GM12878 (cell line): ENCODE data around the gene SPAG6. TPM values are rescaled to one million over a fixed set of nuclear protein-coding genes. Genes with fewer than 3 reads are reported as not detected.
A peak's percentile ranks its signal among the peaks of the same experiment; 100 is the strongest.

Experiments used
- ATAC-seq: fragments of 200-7000 bp; cut with Tn5 transposase; 3 replicates; pipeline ENCODE4 v1.9.1; 2020; ENCODE audit warnings: mild to moderate bottlenecking, moderate library complexity
- BruUV-seq: library from RNA; stranded (reverse); fragments of 400-500 nt; replicated peaks from 2 replicates; lab custom pipeline; 2021; lab: Mats Ljungman, UMichigan
- CTCF ChIA-PET: fragments of 300-600 bp; sonication (Branson Sonifier 250); formaldehyde crosslinking; extraction: SDS; loops from one replicate; lab custom pipeline; 2021; ENCODE audit warnings: inconsistent platforms; lab: Yijun Ruan, JAX
- POLR2A ChIA-PET: fragments of 350-600 bp; formaldehyde crosslinking; extraction: SDS; loops from one replicate; lab custom pipeline; 2021; ENCODE audit warnings: inconsistent platforms; lab: Charles Lee
- RAD21 ChIA-PET: fragments of 300-600 bp; sonication (Branson Sonifier 250); formaldehyde crosslinking; loops from one replicate; lab custom pipeline; 2023; ENCODE audit warnings: antibody characterized with exemption; ENCODE audit not compliant: unreplicated experiment; lab: Charles Lee
- SMC1A ChIA-PET: fragments of 300-600 bp; sonication (Branson Sonifier 250); formaldehyde crosslinking; loops from one replicate; lab custom pipeline; 2023; ENCODE audit not compliant: unreplicated experiment, uncharacterized antibody; lab: Charles Lee
- DNase-seq: peaks from one replicate; pipeline ENCODE4 v3.0.0-alpha.2; 2011; ENCODE audit warnings: low read depth, low spot score
- FAIRE-seq: peaks from 3 replicates; lab custom pipeline; 2011; peaks lifted over from hg19 to GRCh38; lab: Jason Lieb, UNC
- H2AFZ ChIP-seq: 2 replicates; pipeline ENCODE4 v1.6.0; 2011; ENCODE audit warnings: low read depth, low read length, control low read depth; ENCODE audit not compliant: control insufficient read depth
- H3K27ac ChIP-seq: 2 replicates; pipeline ENCODE4 v1.5.1; 2011; ENCODE audit warnings: control low read depth; ENCODE audit not compliant: control insufficient read depth, insufficient read depth
- H3K27me3 ChIP-seq, 2 experiments: replicated peaks in 1 of 2; 2 replicates each; pipeline versions ENCODE4 v1.6.0 to v1.6.1; 2011; ENCODE audit warnings: low read length in 1 of 2; ENCODE audit not compliant: control insufficient read depth in 2 of 2, insufficient read depth in 2 of 2
- H3K36me3 ChIP-seq, 2 experiments: 2 replicates each; pipeline ENCODE4 v1.5.1; 2011; ENCODE audit warnings: low read length in 1 of 2; ENCODE audit not compliant: control insufficient read depth in 2 of 2, insufficient read depth in 2 of 2
- H3K4me1 ChIP-seq: 2 replicates; pipeline ENCODE4 v1.6.1; 2011; ENCODE audit warnings: mild to moderate bottlenecking, low read length, moderate library complexity, mixed read lengths; ENCODE audit not compliant: control insufficient read depth, insufficient read depth
- H3K4me2 ChIP-seq: 2 replicates; pipeline ENCODE4 v1.6.0; 2011; ENCODE audit warnings: control low read depth; ENCODE audit not compliant: control insufficient read depth, insufficient read depth
- H3K4me3 ChIP-seq: fragments of 200-600 bp; sonication (generic); 2 replicates; pipeline ENCODE4 v1.5.1; 2016
- H3K79me2 ChIP-seq: 2 replicates; pipeline ENCODE4 v1.6.0; 2011; ENCODE audit warnings: low read length; ENCODE audit not compliant: control insufficient read depth, insufficient read depth
- H3K9ac ChIP-seq: 2 replicates; pipeline ENCODE4 v1.8.0; 2011; ENCODE audit warnings: low read length, control low read depth, mixed read lengths; ENCODE audit not compliant: control insufficient read depth, insufficient read depth
- H3K9me3 ChIP-seq: replicated peaks from 3 replicates; pipeline ENCODE4 v1.5.1; 2011; ENCODE audit warnings: mild to moderate bottlenecking, low read length; ENCODE audit not compliant: control insufficient read depth, insufficient read depth
- H4K20me1 ChIP-seq: 2 replicates; pipeline ENCODE4 v1.6.0; 2011; ENCODE audit not compliant: control insufficient read depth, insufficient read depth
- BMI1 ChIP-seq: fragments of 450-650 bp; IDR thresholded peaks from 2 replicates; pipeline ENCODE4 v1.6.1; 2016; ENCODE audit warnings: mild to moderate bottlenecking, moderate library complexity, borderline replicate concordance
- BRCA1 ChIP-seq: IDR thresholded peaks from 2 replicates; pipeline ENCODE4 v1.6.1; 2011; ENCODE audit warnings: low read depth, low read length, improper control_type of control experiment
- CREM ChIP-seq: IDR thresholded peaks from 2 replicates; pipeline ENCODE4 v1.6.1; 2014; ENCODE audit warnings: antibody characterized with exemption, low read depth
- E2F4 ChIP-seq: IDR thresholded peaks from 2 replicates; pipeline ENCODE4 v1.6.1; 2012; ENCODE audit warnings: low read depth, low read length, improper control_type of control experiment
- LARP7 ChIP-seq: fragments of 450-650 bp; IDR thresholded peaks from 2 replicates; pipeline ENCODE4 v1.6.1; 2017; ENCODE audit warnings: mild to moderate bottlenecking
- POLR2AphosphoS2 ChIP-seq: IDR thresholded peaks from 2 replicates; pipeline ENCODE4 v1.6.1; 2011; ENCODE audit warnings: low read depth, mild to moderate bottlenecking, low read length, improper control_type of control experiment, moderate library complexity
- SREBF2 ChIP-seq: IDR thresholded peaks from 2 replicates; pipeline ENCODE4 v1.6.1; 2012; ENCODE audit warnings: mild to moderate bottlenecking, low read length
- SUPT20H ChIP-seq: IDR thresholded peaks from 2 replicates; pipeline ENCODE4 v1.6.1; 2011; ENCODE audit warnings: low read depth, mild to moderate bottlenecking, low read length, moderate library complexity, borderline replicate concordance; ENCODE audit not compliant: control insufficient read depth
- TCF7 ChIP-seq: IDR thresholded peaks from 2 replicates; pipeline ENCODE4 v1.6.1; 2014; ENCODE audit warnings: antibody characterized with exemption, borderline replicate concordance
- ZNF687 ChIP-seq: fragments of 450-650 bp; IDR thresholded peaks from 2 replicates; pipeline ENCODE4 v1.6.1; 2017; ENCODE audit warnings: mild to moderate bottlenecking, moderate library complexity
- WGBS: methylation state at CpG from one replicate; pipeline ENCODE4 v1.1.6; 2016; ENCODE audit warnings: low lambda C conversion rate; ENCODE audit not compliant: insufficient replicate concordance, insufficient coverage; ENCODE audit errors: missing lambda C conversion rate; 5-methylcytosine and 5-hydroxymethylcytosine counted together
- in situ Hi-C: fragments of 300-500 bp; cut with MboI; formaldehyde crosslinking; loops from 9 replicates; pipeline ENCODE4 v1.14.3; 2018; ENCODE audit warnings: mixed read lengths
- intact Hi-C: fragments of 100-400 bp; cut with micrococcal nuclease; formaldehyde crosslinking; loops from one replicate; pipeline ENCODE4 v1.14.2; 2022; ENCODE audit not compliant: unreplicated experiment
- polyA plus RNA-seq, 11 experiments: library from polyadenylated mRNA; depleted of rRNA in 4 of 11; unstranded in 6 of 11; stranded (reverse) in 5 of 11; fragments of >200 nt; fragmentation: Nextera tagmentation in 4 of 11; fragmentation: Illumina TruSeq in 1 of 11; extraction: Ambion mirVana in 4 of 11; extraction: Trizol in 1 of 11; gene quantifications; 1 replicate in 1 of 11; 2 replicates in 10 of 11; pipeline versions ENCODE4 v1.2.1 to v1.2.3, GENCODE V29; 2011 to 2016; ENCODE audit warnings: inconsistent platforms in 2 of 11, missing spikeins in 2 of 11, low read depth in 1 of 11
- total RNA-seq, 4 experiments: library from RNA; depleted of rRNA in 3 of 4; stranded (reverse); fragments of >200 nt in 3 of 4; fragmentation: Illumina TruSeq in 1 of 4; extraction: Trizol in 1 of 4; gene quantifications; 2 replicates each; pipeline versions ENCODE4 v1.2.1 to v1.2.3, GENCODE V29; 2013 to 2021

Gene SPAG6
- total and polyA plus RNA-seq, 10 of the 15 experiments (the other 5 are each of a cell fraction or from before 2014, with no cell fraction given), result 0.13 to 0.99 (median 0.40) TPM; not detected in 1

DNA sequence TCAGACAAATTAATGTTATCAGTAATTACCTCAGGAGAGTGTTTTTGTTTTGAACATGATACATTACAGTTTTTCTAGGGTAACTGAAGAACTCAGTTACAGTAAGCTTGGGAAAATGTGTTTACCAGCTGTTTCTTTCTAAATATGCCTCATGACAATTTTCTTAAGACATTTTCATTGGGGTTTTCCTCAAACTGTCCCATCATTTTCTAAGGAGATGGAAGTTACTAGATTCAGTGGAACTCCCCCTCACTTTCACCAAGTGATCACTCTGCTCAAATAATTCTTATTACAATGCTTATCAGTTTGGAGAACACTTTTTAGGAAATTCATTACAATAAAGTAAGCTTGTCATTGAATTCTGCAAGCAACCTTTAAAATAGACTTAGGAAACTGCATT is 6.4 kb upstream of the SPAG6 start:
- Histone ChIP-seq H3K36me3 (no peaks in the 10 kb centered on the region), H3K4me2 (no peak overlapping the region), H2AFZ (no peak overlapping the region), H3K4me1 (peaks cover 26% of the 10 kb centered on the region), H4K20me1 (no peaks in the 10 kb centered on the region), H3K4me3 (no peak overlapping the region), H3K9ac (no peak overlapping the region), H3K79me2 (no peaks in the 10 kb centered on the region), H3K27me3 (peaks cover 11 to 31% of the 10 kb centered on the region in 2 experiments), H3K27ac (no peak overlapping the region), H3K9me3 (no peaks in the 10 kb centered on the region; the same call in 2 of the 3 replicates)
- DNase-seq (no peak), ATAC-seq (no peak), FAIRE-seq (no peak)
- ChIA-PET POLR2A (interaction anchor here (0.9 to 1.6 kb wide), 4 partner anchors 12 to 336 kb away, joined by 3 to 15 read pairs (median 3); partner anchors contain the start of genes COMMD3 and DNAJC1), CTCF (interaction anchor here (0.5 to 1.6 kb wide), 6 partner anchors 14 to 1025 kb away, joined by 3 to 6 read pairs (median 4); no protein-coding TSS in a partner anchor), SMC1A (interaction anchor here (1.1 to 2.2 kb wide), 3 partner anchors 23 to 128 kb away, joined by 4 to 8 read pairs (median 4); partner anchors contain the start of gene COMMD3), RAD21 (interaction anchor here (1.4 to 2.3 kb wide), 2 partner anchors 17 to 22 kb away, joined by 4 to 6 read pairs; partner anchors contain the start of gene COMMD3)
- no TSS peak for BruUV-seq
- intact Hi-C loops (no loop called here), in situ Hi-C loops (no loop called here)
- TF ChIP-seq BMI1 (0 out of 2 replicates have a peak, but pooled peaks have one; percentile 18), BRCA1 (no peak)

- SMC1A ChIA-PET, result interaction anchor here (0.6 to 2.2 kb wide), 10 partner anchors 9 to 389 kb away, joined by 3 to 8 read pairs (median 3); partner anchors contain the start of gene COMMD3
- ATAC-seq, result no peak; the same call in 2 of the 3 replicates
- TF ChIP-seq E2F4 (no peak), SREBF2 (no peak), ZNF687 (no peak), POLR2AphosphoS2 (no peak), TCF7 (no peak), CREM (peak; percentile 89; the same call in 1 of the 2 replicates), SUPT20H (no peak), LARP7 (no peak)
Observed at GRCh38 chr10:22339761-22340328, 5.5 kb upstream of the SPAG6 start.

More at GRCh38 chr10:22339761-22340328, 5.5 kb upstream of the SPAG6 start:
- Histone ChIP-seq H3K4me1 (peaks cover 30% of the 10 kb centered on the region), H3K27me3 (peaks cover 11 to 31% of the 10 kb centered on the region in 2 experiments), H2AFZ (peak overlapping the region; percentile 89), H3K4me3 (peak overlapping the region; percentile 66; the same call in 1 of the 2 replicates), H3K79me2 (no peaks in the 10 kb centered on the region), H3K27ac (no peak overlapping the region; the same call in 1 of the 2 replicates), H3K9me3 (no peaks in the 10 kb centered on the region), H3K36me3 (no peaks in the 10 kb centered on the region), H4K20me1 (no peaks in the 10 kb centered on the region), H3K4me2 (peak overlapping the region; percentile 97), H3K9ac (peak overlapping the region; percentile 88; the same call in 1 of the 2 replicates)
- in situ Hi-C loops, result no loop called here
- no TSS peak for BruUV-seq
- DNase-seq, result no peak
- ChIA-PET POLR2A (interaction anchor here (0.9 to 1.6 kb wide), 8 partner anchors 10 to 337 kb away, joined by 3 to 15 read pairs (median 3); partner anchors contain the start of genes COMMD3 and DNAJC1), RAD21 (interaction anchor here (0.6 to 2.3 kb wide), 11 partner anchors 8 to 346 kb away, joined by 3 to 7 read pairs (median 3); partner anchors contain the start of gene COMMD3), CTCF (interaction anchor here (0.6 to 1.4 kb wide), 6 partner anchors 15 to 112 kb away, joined by 3 to 6 read pairs (median 3); no protein-coding TSS in a partner anchor)
- no peak for FAIRE-seq
- intact Hi-C loops, result loop anchor here (2.0 to 5.0 kb wide), 2 partner anchors 17 to 382 kb away; no protein-coding TSS in a partner anchor
- WGBS, result under 1% methylated on average over 13 of the region's 13 CpGs
